Hair follicular keratinocyte (primary cell): ENCODE measurements around the gene USP5. TPM values are rescaled to one million over a fixed set of nuclear protein-coding genes. Genes with fewer than 3 reads are reported as not detected.

ENCODE experiments used
- total RNA-seq: library from RNA; depleted of rRNA; stranded (reverse); fragments of >200 nt; gene quantifications from 2 replicates; pipeline ENCODE4 v1.2.3, GENCODE V29; 2015

USP5 gene, protein sequence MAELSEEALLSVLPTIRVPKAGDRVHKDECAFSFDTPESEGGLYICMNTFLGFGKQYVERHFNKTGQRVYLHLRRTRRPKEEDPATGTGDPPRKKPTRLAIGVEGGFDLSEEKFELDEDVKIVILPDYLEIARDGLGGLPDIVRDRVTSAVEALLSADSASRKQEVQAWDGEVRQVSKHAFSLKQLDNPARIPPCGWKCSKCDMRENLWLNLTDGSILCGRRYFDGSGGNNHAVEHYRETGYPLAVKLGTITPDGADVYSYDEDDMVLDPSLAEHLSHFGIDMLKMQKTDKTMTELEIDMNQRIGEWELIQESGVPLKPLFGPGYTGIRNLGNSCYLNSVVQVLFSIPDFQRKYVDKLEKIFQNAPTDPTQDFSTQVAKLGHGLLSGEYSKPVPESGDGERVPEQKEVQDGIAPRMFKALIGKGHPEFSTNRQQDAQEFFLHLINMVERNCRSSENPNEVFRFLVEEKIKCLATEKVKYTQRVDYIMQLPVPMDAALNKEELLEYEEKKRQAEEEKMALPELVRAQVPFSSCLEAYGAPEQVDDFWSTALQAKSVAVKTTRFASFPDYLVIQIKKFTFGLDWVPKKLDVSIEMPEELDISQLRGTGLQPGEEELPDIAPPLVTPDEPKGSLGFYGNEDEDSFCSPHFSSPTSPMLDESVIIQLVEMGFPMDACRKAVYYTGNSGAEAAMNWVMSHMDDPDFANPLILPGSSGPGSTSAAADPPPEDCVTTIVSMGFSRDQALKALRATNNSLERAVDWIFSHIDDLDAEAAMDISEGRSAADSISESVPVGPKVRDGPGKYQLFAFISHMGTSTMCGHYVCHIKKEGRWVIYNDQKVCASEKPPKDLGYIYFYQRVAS
- total RNA-seq: 62.9 and 69.8 TPM in 2 replicates

DNA sequence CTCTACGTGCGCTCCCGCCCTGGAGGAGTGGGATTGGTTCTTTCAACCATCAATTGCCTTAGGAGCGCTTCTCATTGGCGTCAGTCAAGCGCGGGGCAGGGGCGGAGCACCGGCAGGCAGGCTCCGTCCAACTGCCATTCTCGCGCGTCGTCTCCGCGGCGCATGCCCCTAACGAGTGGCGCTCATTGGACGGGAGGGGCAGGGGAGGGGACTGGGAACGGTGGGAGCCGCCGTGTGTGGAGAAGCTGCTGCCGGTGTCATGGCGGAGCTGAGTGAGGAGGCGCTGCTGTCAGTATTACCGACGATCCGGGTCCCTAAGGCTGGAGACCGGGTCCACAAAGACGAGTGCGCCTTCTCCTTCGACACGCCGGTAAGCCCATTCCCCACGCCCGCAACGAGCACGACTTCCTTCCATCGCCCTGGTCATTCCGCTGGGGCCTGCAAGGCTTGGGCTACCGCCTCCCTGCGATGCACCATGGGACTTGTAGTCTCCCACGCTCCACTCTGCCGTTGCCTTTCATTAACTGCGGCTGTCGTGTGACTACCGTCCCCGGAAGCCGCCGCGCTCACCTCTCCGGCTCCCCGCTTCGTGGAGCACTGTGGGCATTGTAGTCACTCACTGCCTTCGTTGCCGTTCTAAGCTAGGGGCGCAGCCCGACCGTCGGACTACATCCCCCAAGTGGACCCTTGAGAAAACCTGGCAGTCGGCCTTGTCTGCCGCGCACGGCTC, at the start of gene USP5:
Gene USP5 (plus strand): TSS at position 230 of the 730 bp plus-strand sequence. CDS start 30 bp downstream, at position 260.

GRCh38 chr12:6821591-6822425, 30.1 kb upstream of the USP5 start, which contains the start of gene GPR162:
TSS of gene GPR162 (plus strand) at chr12:6821821. CDS start at chr12:6823899, 2,078 bp downstream.

GRCh38 chr12:6827982-6828780, 23.8 kb upstream of the USP5 start, which contains the start of gene P3H3:
TSS of gene P3H3 (plus strand) at chr12:6828407. CDS start at chr12:6828441, 34 bp downstream.

GRCh38 chr12:6840761-6841515, 11.0 kb upstream of the USP5 start, which contains the start of gene GNB3:
TSS of gene GNB3 (plus strand) at chr12:6840925. CDS start at chr12:6841288, 363 bp downstream.

DNA sequence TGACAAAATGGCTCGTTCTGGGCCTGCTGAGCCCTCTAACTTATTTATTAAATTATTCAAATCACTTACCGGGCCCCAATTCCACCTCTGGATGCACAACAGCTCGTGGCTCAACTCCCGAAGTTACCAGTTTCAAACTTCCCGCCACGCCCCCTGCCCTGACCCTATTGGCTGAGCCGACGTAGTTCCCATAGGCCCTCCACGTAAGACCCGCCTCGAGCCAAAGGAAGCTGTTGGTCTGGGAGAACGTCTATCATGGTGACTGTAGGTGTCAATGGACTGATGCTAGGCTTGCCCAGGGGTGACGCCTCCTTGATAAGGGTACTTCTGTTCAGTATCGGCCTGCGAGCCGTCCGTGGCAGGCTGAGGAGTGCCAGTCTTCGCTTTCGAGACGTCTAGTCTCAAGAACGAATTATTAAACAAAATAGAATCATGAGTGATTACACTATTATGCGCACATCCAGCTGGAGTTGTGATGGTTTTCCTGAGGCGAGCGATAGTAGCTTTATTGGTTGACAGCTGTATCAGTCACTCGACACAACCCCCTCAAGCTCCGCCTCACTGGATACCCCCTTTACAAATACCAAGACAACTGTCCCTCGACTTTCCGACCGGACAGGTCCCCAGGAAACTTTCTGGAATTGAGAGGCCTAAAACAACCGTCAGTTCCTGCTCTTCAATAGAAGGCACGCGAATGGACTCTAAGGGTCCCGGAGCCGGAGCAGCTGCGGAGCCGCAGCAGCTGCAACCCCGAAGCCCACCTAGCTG, 613 bp upstream of the USP5 start, which contains the start of gene CDCA3:
Gene CDCA3 (minus strand): TSS at position 134 of the 768 bp plus-strand sequence. CDS start 334 bp downstream, outside the sequence.

DNA sequence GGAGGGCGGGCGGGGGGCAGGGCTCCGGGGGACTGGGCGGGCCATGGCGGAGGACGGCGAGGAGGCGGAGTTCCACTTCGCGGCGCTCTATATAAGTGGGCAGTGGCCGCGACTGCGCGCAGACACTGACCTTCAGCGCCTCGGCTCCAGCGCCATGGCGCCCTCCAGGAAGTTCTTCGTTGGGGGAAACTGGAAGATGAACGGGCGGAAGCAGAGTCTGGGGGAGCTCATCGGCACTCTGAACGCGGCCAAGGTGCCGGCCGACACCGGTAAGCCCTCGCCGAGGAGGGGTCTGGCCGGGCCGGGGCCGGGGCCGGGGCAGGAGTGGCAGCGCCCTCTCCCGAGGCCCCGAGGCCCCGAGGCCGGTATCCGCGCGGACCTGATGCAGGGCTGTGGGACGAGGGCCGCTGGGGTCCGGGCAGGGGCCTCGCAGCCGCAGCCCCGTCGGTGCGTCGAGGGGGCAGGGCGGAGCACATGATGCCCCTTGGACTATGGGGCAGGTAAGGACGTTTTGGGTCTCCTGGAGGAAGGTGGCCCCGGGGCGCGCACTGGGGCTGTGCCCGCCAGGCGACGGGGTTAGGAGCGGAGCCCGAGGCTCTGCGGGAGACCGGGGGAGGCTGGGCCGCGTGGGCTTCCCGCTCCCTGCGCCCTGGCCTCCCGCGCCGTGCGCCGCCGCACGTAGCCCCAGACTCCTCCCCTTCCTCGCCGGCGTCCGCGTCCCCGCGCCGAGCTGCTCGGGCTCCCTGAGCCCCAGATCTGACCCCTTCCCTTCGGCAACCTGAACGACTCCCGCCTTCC, 15.7 kb downstream of the USP5 start, which contains the start of gene TPI1:
Gene TPI1 (plus strand): TSS at position 119 of the 798 bp plus-strand sequence. CDS start 36 bp downstream, at position 155.

GRCh38 chr12:6873094-6874014, 21.4 kb downstream of the USP5 start, which contains the start of gene SPSB2:
TSS of gene SPSB2 (minus strand) at chr12:6873303. CDS start at chr12:6872901, 402 bp downstream.

DNA sequence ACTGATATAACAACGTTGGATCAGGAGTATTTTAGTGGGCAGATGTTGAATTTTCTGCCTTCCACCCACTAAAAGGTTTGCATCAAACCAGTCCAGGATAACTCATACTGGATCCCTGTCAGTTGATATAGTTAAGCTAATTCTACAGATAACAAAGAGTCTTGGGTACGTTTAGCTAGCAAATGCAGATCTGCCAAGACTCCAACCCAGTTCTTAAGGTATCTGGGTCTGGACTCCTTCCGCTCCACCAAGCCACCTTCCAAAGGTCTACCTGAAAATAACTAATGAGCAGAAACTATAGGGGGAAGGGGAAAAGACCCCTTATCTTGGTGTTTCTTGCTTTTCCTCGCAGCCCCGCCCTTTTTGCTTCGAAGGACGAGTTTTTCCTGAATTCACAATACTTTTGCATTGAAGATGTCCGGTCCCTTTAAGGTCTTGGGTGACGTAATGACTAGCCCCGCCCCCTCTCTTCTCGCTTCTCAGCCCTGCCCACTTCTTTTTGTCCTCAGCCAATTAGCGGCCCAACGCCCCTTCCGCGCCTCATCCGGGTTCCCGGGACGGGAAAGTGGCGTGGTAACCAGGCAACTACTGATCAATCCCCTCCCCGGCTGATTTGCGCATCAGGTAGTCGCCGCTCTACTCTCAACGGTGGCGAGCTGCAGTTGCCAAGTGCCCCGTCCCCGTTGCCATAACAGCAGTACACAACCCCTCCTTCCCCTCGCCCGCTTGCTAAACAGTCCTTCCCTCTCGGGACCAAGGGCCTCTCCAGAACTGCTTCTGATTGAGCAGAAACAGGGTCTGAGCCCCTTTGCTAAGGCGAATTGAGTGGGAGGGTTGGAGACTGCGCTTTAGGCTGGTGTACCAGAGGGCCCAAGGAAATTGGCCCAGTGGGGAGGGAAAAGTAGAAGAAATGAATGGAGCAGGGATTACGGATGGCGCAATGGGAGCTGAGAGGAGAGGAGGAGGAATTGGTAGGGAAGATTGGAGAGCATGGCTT, 52.6 kb downstream of the USP5 start, which contains the start of gene LRRC23:
Gene LRRC23 (plus strand): TSS at position 543 of the 997 bp plus-strand sequence. CDS start 812 bp downstream, outside the sequence.

GRCh38 chr12:6914246-6914946, 62.4 kb downstream of the USP5 start, which contains the start of gene ENO2:
TSS of gene ENO2 (plus strand) at chr12:6914580. CDS start at chr12:6915833, 1,253 bp downstream.

Other genes starting within 250 kb of the USP5 start
- gene CHD4, start 244.8 kb upstream of the USP5 start, total RNA-seq: 153 and 169 TPM in 2 replicates
- gene LPAR5, start 216.2 kb upstream of the USP5 start, total RNA-seq: 15.7 and 17.6 TPM in 2 replicates
- 0.16 TPM in 1 of 2 replicates, not detected in the other for gene ACRBP, start 204.7 kb upstream of the USP5 start, total RNA-seq
- gene ING4, start 189.0 kb upstream of the USP5 start, total RNA-seq: 12.8 and 22.3 TPM in 2 replicates
- 11.6 and 14.3 TPM in 2 replicates for gene ZNF384, start 162.8 kb upstream of the USP5 start, total RNA-seq
- not detected in 2 replicates for gene PIANP, start 151.3 kb upstream of the USP5 start, total RNA-seq
- gene COPS7A, start 128.1 kb upstream of the USP5 start, total RNA-seq: 78.2 and 94.5 TPM in 2 replicates
- gene MLF2, start 99.0 kb upstream of the USP5 start, total RNA-seq: 359 and 402 TPM in 2 replicates
- gene PTMS, start 85.8 kb upstream of the USP5 start, total RNA-seq: 102 and 124 TPM in 2 replicates
- 0.08 TPM in 1 of 2 replicates, not detected in the other for gene LAG3, start 79.6 kb upstream of the USP5 start, total RNA-seq
- gene CD4, start 62.6 kb upstream of the USP5 start, total RNA-seq: not detected in 2 replicates
- not detected in 2 replicates for gene GPR162, start 30.3 kb upstream of the USP5 start, total RNA-seq
- gene P3H3, start 23.7 kb upstream of the USP5 start, total RNA-seq: 10.6 and 15.9 TPM in 2 replicates
- gene GNB3, start 11.2 kb upstream of the USP5 start, total RNA-seq: 0.47 and 0.49 TPM in 2 replicates
- gene CDCA3, start 864 bp upstream of the USP5 start, total RNA-seq: 16.6 and 52.9 TPM in 2 replicates
- gene TPI1, start 15.4 kb downstream of the USP5 start, total RNA-seq: 989 and 1,326 TPM in 2 replicates
- 12.8 and 13.2 TPM in 2 replicates for gene SPSB2, start 21.2 kb downstream of the USP5 start, total RNA-seq
- 4.1 and 6.2 TPM in 2 replicates for gene LRRC23, start 52.7 kb downstream of the USP5 start, total RNA-seq
- 0.68 and 2.1 TPM in 2 replicates for gene ENO2, start 62.4 kb downstream of the USP5 start, total RNA-seq
- gene ATN1, start 75.8 kb downstream of the USP5 start, total RNA-seq: 8.4 and 17.5 TPM in 2 replicates
- not detected in 2 replicates for gene RNU7-1, start 91.7 kb downstream of the USP5 start, total RNA-seq
- 146 and 147 TPM in 2 replicates for gene C12orf57, start 91.9 kb downstream of the USP5 start, total RNA-seq
- gene PTPN6, start 99.2 kb downstream of the USP5 start, total RNA-seq: 20.9 and 24.3 TPM in 2 replicates
- 300 and 356 TPM in 2 replicates for gene PHB2, start 118.5 kb downstream of the USP5 start, total RNA-seq
- gene EMG1, start 118.8 kb downstream of the USP5 start, total RNA-seq: 87.1 and 114 TPM in 2 replicates
- 17.3 and 32.2 TPM in 2 replicates for gene LPCAT3, start 166.3 kb downstream of the USP5 start, total RNA-seq
- gene C1S, start 208.6 kb downstream of the USP5 start, total RNA-seq: 1.9 and 6.0 TPM in 2 replicates
- gene C1R, start 240.3 kb downstream of the USP5 start, total RNA-seq: 11.9 and 12.6 TPM in 2 replicates